SK-N-SH treated with all-trans-retinoic acid at 6 μM for 48 hours (cell line): Measurements from ENCODE around the gene PAK2.

Experiments
- ARNTL ChIP-seq: fragments of 450-650 bp; formaldehyde crosslinking; IDR thresholded peaks from 2 replicates; pipeline ENCODE4 v1.5.0; 2020; ENCODE audit warnings: low read depth, mild to moderate bottlenecking, moderate library complexity, borderline replicate concordance
- CREB5 ChIP-seq: fragments of 250-450 bp; sonication (Bioruptor Pico); IDR thresholded peaks from 2 replicates; pipeline ENCODE4 v1.5.1; 2020; ENCODE audit warnings: low read depth, mild to moderate bottlenecking, moderate library complexity
- CSDC2 ChIP-seq: fragments of 250-450 bp; sonication (Bioruptor Pico); IDR thresholded peaks from 2 replicates; pipeline ENCODE4 v1.5.0; 2020; ENCODE audit warnings: mild to moderate bottlenecking, moderate library complexity
- CSRNP3 ChIP-seq: fragments of 250-450 bp; sonication (Bioruptor Pico); IDR thresholded peaks from 2 replicates; pipeline ENCODE4 v1.5.1; 2021; ENCODE audit warnings: mild to moderate bottlenecking, moderate library complexity
- RARB ChIP-seq: fragments of 250-450 bp; sonication (Bioruptor Pico); IDR thresholded peaks from 2 replicates; pipeline ENCODE4 v1.8.0; 2021; ENCODE audit warnings: mild to moderate bottlenecking, moderate library complexity
- TOX ChIP-seq: fragments of 250-450 bp; sonication (Bioruptor Pico); IDR thresholded peaks from 2 replicates; pipeline ENCODE4 v1.8.0; 2021; ENCODE audit warnings: mild to moderate bottlenecking, moderate library complexity, borderline replicate concordance
- TSHZ2 ChIP-seq: fragments of 250-450 bp; sonication (Bioruptor Pico); IDR thresholded peaks from 2 replicates; pipeline ENCODE4 v1.5.0; 2020; ENCODE audit warnings: mild to moderate bottlenecking, moderate library complexity
- ZFP3 ChIP-seq: fragments of 250-450 bp; sonication (Bioruptor Pico); IDR thresholded peaks from 2 replicates; pipeline ENCODE4 v1.5.0; 2020; ENCODE audit warnings: mild to moderate bottlenecking, moderate library complexity
- ZFP30 ChIP-seq: fragments of 450-650 bp; formaldehyde crosslinking; IDR thresholded peaks from 2 replicates; pipeline ENCODE4 v1.5.0; 2022; ENCODE audit warnings: mild to moderate bottlenecking, moderate library complexity
- ZNF8 ChIP-seq: fragments of 450-650 bp; formaldehyde crosslinking; IDR thresholded peaks from 2 replicates; pipeline ENCODE4 v1.5.0; 2020; ENCODE audit warnings: mild to moderate bottlenecking, moderate library complexity

- TF ChIP-seq CSDC2 (CRISPR knock-in tag) (no peak), ZFP3 (CRISPR knock-in tag) (no peak), ARNTL (CRISPR knock-in tag) (no peak), CREB5 (CRISPR knock-in tag) (no peak), ZNF8 (CRISPR knock-in tag) (no peak), ZFP30 (CRISPR knock-in tag) (no peak), TOX (CRISPR knock-in tag) (no peak), RARB (CRISPR knock-in tag) (no peak), CSRNP3 (CRISPR knock-in tag) (no peak), TSHZ2 (CRISPR knock-in tag) (no peak)
Measured at GRCh38 chr3:196771067-196771466, 31.4 kb downstream of the PAK2 start.
